ENCODE results near the gene ALDH18A1. TPM values are rescaled to one million over a fixed set of nuclear protein-coding genes. Genes with fewer than 3 reads are reported as not detected.

Gene ALDH18A1
- polyA plus RNA-seq, 1 donor (not counting 4 experiments of a cell fraction or from before 2014, with no cell fraction given), result 53.4 TPM

DNA sequence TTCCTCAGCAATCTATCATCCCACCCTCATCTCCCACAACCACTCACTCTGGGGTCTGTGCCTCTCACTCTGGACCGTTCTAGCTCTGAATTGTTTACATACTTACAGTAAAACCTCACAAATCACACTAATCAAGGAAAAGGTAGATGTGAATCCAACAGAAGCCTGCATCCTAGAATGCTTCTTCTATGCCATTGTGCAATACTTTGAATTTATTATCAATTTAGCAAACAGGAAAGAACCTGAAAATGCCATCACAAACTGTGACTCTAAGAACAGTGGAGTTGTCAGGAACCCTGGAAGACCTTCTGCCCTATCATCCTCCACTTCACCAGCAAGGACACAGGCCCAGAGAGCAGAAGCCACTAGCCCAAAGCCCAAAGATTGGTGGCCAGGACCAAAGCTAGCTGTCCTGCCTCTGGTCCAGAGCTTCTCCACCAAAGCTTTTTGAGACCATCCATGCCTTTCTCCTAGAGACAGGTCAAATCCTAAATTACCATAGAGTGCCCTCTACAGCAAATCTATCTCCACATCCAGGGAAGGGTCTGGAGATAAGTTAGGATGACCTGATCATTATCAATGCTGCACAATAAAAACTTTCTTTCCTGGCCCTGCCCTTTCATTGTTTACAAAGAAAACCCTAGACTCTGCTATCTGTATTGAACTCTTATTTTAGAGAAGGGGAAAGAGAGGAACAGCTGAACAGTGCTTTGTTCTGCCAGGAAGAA lies 97.8 kb downstream of the ALDH18A1 start:
- Histone ChIP-seq H3K4me2 (ENCODE audit: control insufficient read depth, extremely low read depth, insufficient read depth, low read depth, low read length) (no peak overlapping the region), H3K27me3 (ENCODE audit: control insufficient read depth, extremely low read depth, insufficient read depth, low read length) (peaks cover 10% of the 10 kb centered on the region), H3K36me3 (ENCODE audit: control insufficient read depth in 2 of 2, extremely low read depth in 1 of 2, insufficient read depth in 2 of 2, low read length in 2 of 2) (no peaks in the 10 kb centered on the region), H3K4me3 (ENCODE audit: control insufficient read depth in 2 of 3, extremely low read depth in 1 of 3, insufficient read depth in 2 of 3, low read depth in 1 of 3, low read length in 3 of 3) (no peak overlapping the region), H3K9me1 (ENCODE audit: control insufficient read depth, extremely low read depth, insufficient read depth, low read length) (no peaks in the 10 kb centered on the region), H3K9ac (ENCODE audit: control insufficient read depth, extremely low read depth, insufficient read depth, low read length) (no peak overlapping the region), H3K9me3 (ENCODE audit: control insufficient read depth, low read depth, low read length) (no peaks in the 10 kb centered on the region), H3K4me1 (ENCODE audit: control insufficient read depth, extremely low read depth, insufficient read depth, low read length) (peaks cover 5% of the 10 kb centered on the region), H3K79me2 (ENCODE audit: control insufficient read depth, insufficient read depth, low read length) (no peaks in the 10 kb centered on the region), H4K20me1 (ENCODE audit: control insufficient read depth, extremely low read depth, insufficient read depth, low read length) (no peaks in the 10 kb centered on the region), H2AFZ (ENCODE audit: control insufficient read depth, low read length) (no peak overlapping the region), H3K27ac (ENCODE audit: control insufficient read depth, insufficient read depth, low read length) (no peak overlapping the region)
- no peak for TF ChIP-seq CTCF (optimal IDR thresholded peaks at IDR 0.05 in 1 of 3, IDR thresholded peaks at IDR 0.05 in 1 of 3, conservative IDR thresholded peaks at IDR 0.05 in 1 of 3; ENCODE audit: extremely low read depth in 1 of 3, insufficient read depth in 2 of 3, low read length in 3 of 3)
- no peak for TF ChIP-seq EZH2 (IDR thresholded peaks at IDR 0.05; ENCODE audit: low read length)
- dilution Hi-C loops (cut with MboI; ENCODE audit: extremely low pct_ligation_motif_present, low sequenced_read_pairs), result no loop called here
- FAIRE-seq (no peak), DNase-seq (ENCODE audit: low read depth, low spot score) (no peak)

DNA sequence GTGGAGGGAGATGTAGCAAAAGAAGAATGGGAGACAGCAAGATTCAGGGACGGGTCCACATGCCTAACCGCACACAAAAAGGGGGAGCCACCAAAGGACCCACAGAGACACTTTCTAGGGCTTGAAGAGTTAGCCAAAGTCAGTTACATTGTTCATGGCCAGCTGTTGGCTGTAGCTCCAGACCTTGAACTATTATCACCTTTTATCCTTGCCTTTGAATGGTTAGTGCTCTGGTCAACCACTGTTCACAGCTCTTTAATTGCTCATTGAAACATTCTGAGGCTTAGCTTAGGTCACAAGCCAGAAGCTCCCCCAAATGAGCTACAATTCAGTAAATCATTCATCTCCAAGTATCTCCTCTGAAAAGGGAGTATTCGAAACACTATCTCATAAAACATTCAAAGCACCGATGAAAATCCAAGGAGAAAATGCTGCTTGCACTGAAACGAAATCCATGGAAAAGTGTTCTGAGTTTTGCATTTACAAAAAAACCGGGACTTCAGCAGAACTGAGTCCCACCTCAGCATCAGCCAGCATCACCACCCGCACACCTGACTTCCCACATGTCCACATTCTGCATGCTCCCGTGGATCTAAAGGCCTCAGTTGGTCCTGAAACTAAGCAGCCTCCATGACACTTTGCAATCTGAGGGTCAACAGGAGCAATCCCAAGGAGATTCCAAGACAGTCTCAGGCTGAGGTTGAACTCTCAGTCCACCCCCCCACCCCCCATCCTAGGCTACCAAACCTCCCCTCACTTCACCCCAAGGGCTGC lies 99.3 kb downstream of the ALDH18A1 start:
- no peak overlapping the region for H3K4me2 ChIP-seq (ENCODE audit: control insufficient read depth, extremely low read depth, insufficient read depth, low read depth, low read length)
- no peak overlapping the region for H3K4me3 ChIP-seq (ENCODE audit: control insufficient read depth in 2 of 3, extremely low read depth in 1 of 3, insufficient read depth in 2 of 3, low read depth in 1 of 3, low read length in 3 of 3)
- H3K9me1 ChIP-seq (ENCODE audit: control insufficient read depth, extremely low read depth, insufficient read depth, low read length), result no peaks in the 10 kb centered on the region
- H3K36me3 ChIP-seq (ENCODE audit: control insufficient read depth in 2 of 2, extremely low read depth in 1 of 2, insufficient read depth in 2 of 2, low read length in 2 of 2), result no peaks in the 10 kb centered on the region
- H3K27me3 ChIP-seq (ENCODE audit: control insufficient read depth, extremely low read depth, insufficient read depth, low read length), result peaks cover 10% of the 10 kb centered on the region
- FAIRE-seq (no peak), DNase-seq (ENCODE audit: low read depth, low spot score) (no peak)
- peaks cover 5% of the 10 kb centered on the region for H3K4me1 ChIP-seq (ENCODE audit: control insufficient read depth, extremely low read depth, insufficient read depth, low read length)
- no peaks in the 10 kb centered on the region for H4K20me1 ChIP-seq (ENCODE audit: control insufficient read depth, extremely low read depth, insufficient read depth, low read length)
- no peak overlapping the region for H3K27ac ChIP-seq (ENCODE audit: control insufficient read depth, insufficient read depth, low read length)
- no peaks in the 10 kb centered on the region for H3K79me2 ChIP-seq (ENCODE audit: control insufficient read depth, insufficient read depth, low read length)
- H3K9ac ChIP-seq (ENCODE audit: control insufficient read depth, extremely low read depth, insufficient read depth, low read length), result no peak overlapping the region
- dilution Hi-C loops (cut with MboI; ENCODE audit: extremely low pct_ligation_motif_present, low sequenced_read_pairs), result no loop called here
- H2AFZ ChIP-seq (ENCODE audit: control insufficient read depth, low read length), result no peak overlapping the region
- no peak for TF ChIP-seq CTCF (optimal IDR thresholded peaks at IDR 0.05 in 1 of 3, IDR thresholded peaks at IDR 0.05 in 1 of 3, conservative IDR thresholded peaks at IDR 0.05 in 1 of 3; ENCODE audit: extremely low read depth in 1 of 3, insufficient read depth in 2 of 3, low read length in 3 of 3)
- TF ChIP-seq EZH2 (IDR thresholded peaks at IDR 0.05; ENCODE audit: low read length), result no peak
- H3K9me3 ChIP-seq (ENCODE audit: control insufficient read depth, low read depth, low read length), result no peaks in the 10 kb centered on the region

Other genes starting within 250 kb of the ALDH18A1 start
- gene SORBS1, start 95.3 kb downstream of the ALDH18A1 start, polyA plus RNA-seq, result 0.32 to 0.54 TPM (median 0.42 TPM) in 3 replicates
- 41.2 to 45.0 TPM (median 43.0 TPM) in 3 replicates for gene TCTN3, start 37.2 kb upstream of the ALDH18A1 start, polyA plus RNA-seq
- gene ENTPD1, start 99.5 kb upstream of the ALDH18A1 start, polyA plus RNA-seq, result 0.03 to 0.08 TPM in 2 of 3 replicates, not detected in the other